ENCODE results near the gene NOB1. TPM values are rescaled to one million over a fixed set of nuclear protein-coding genes. Genes with fewer than 3 reads are reported as not detected.
A peak's percentile ranks its signal among the peaks of the same experiment; 100 is the strongest.
"Not testable (repeated sequence)": the region's sequence is repeated elsewhere in the genome, so short reads cannot be mapped to it uniquely, and the experiment has no call there.

Gene NOB1
- 22.4 TPM for total RNA-seq

DNA sequence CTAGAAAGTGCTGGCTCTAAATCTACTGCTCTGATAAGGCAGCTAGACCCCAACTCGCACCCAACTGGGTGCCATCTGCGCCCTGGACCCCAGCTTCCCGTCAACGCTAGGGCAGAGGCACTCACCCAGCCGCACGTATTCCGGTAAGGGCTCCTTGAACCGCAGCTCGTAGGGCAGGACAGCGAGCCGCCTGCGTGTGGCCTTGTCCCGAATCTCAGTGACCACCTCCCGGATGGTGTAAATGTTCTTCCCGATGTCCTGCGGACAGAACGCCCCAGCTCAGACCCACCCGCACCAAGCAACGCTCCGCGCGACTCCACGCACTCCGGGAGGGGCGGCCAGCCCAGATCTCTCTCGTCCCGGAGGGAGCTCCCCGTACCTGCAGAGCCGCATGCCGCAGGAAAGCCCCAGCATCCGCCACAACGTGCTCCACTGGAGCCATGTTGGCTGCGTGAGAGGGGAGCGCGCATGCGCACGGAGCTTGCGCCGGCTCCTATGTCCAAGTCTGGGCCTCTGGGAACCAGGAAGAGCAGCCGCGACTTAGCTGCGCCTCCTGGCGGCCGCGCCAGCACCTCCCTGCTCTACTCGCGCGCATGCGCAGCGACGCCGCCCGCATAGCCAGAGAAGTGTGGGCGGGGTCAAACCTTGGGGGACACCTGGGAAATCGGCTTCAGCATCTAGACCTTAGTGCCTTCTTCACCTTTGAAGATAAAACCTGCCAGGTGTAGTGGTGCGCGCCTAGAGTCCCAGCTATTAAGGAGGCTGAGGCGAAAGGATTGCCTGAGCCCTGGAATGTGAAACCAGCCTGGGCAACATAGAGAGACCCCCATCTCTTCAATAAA, at the start of gene NOB1:
NOB1 (minus strand) TSS at position 458 of the 842 bp plus-strand sequence; CDS start at position 442, 16 bp downstream.
- no peaks in the 10 kb centered on the region for H3K27me3 ChIP-seq (ENCODE audit: insufficient read depth, low read length)
- H3K9me3 ChIP-seq (ENCODE audit: low read depth, low read length), result no peaks in the 10 kb centered on the region
- H3K4me1 ChIP-seq (ENCODE audit: insufficient read depth, low read length), result peaks cover 21% of the 10 kb centered on the region
- H3K4me3 ChIP-seq (ENCODE audit: low read length), result peak within 1 kb of the TSS; percentile 78

DNA sequence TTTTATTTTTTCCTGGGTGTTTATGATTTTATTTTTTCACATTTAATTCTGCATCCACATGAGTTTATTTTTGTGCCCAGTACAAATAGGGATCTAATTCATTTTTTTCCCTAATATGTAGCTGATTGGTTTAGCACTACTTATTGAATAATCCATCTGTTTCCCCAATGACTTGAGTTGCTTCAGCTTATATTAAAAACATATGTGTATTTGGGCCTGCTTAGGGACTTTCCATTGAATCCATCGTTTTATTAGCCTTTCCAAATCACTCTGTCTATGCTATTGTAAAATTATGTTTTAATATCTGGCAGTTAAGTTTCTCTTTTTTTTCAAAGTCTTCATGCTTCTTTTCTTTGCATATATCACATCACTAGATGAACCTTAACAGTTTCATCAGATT, 49.6 kb upstream of the NOB1 start:
- no peaks in the 10 kb centered on the region for H3K4me1 ChIP-seq (ENCODE audit: insufficient read depth, low read length)
- no peak overlapping the region for H3K4me3 ChIP-seq (ENCODE audit: low read length)
- H3K9me3 ChIP-seq (ENCODE audit: low read depth, low read length), result no peaks in the 10 kb centered on the region
- no peaks in the 10 kb centered on the region for H3K27me3 ChIP-seq (ENCODE audit: insufficient read depth, low read length)

DNA sequence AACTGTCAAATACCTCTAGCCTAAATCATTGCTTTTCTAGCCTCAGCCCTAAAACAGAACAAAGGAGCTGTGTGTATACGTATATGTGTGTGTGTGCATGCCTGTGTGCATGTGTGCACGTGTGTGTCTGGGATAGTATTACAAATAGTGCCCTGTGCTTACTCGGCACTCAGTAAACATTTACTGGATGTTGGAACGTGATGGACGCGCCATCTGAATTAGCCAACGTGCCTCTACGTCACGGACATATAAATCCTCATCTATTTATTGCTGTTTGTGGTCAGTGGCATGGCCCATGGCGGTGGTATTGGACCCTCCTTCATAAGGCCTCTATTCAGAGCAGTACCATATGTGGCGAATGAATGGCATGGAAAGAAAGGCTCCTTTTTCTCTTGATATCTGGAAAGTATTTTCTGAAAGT, 44.9 kb upstream of the NOB1 start:
- Histone ChIP-seq H3K4me3 (ENCODE audit: low read length) (no peak overlapping the region), H3K27me3 (ENCODE audit: insufficient read depth, low read length) (no peaks in the 10 kb centered on the region), H3K4me1 (ENCODE audit: insufficient read depth, low read length) (no peaks in the 10 kb centered on the region), H3K9me3 (ENCODE audit: low read depth, low read length) (no peaks in the 10 kb centered on the region)

DNA sequence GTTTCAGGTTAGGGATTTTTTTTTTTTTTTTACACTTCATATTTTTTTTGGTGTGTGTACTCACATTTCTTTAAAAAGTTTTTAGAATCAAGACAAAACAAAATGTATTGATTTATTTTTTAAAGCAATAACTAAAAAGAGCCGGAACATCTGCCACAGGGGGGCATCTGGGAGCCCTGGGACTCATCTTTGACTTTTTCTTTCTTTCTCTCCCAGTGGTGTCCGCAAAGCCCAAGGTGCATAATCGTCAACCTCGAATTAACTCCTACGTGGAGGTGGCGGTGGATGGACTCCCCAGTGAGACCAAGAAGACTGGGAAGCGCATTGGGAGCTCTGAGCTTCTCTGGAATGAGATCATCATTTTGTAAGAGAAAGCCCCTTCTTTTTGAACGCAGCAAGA, 43.7 kb upstream of the NOB1 start:
- Histone ChIP-seq H3K4me3 (ENCODE audit: low read length) (no peak overlapping the region), H3K27me3 (ENCODE audit: insufficient read depth, low read length) (no peaks in the 10 kb centered on the region), H3K4me1 (ENCODE audit: insufficient read depth, low read length) (no peaks in the 10 kb centered on the region), H3K9me3 (ENCODE audit: low read depth, low read length) (no peaks in the 10 kb centered on the region)

DNA sequence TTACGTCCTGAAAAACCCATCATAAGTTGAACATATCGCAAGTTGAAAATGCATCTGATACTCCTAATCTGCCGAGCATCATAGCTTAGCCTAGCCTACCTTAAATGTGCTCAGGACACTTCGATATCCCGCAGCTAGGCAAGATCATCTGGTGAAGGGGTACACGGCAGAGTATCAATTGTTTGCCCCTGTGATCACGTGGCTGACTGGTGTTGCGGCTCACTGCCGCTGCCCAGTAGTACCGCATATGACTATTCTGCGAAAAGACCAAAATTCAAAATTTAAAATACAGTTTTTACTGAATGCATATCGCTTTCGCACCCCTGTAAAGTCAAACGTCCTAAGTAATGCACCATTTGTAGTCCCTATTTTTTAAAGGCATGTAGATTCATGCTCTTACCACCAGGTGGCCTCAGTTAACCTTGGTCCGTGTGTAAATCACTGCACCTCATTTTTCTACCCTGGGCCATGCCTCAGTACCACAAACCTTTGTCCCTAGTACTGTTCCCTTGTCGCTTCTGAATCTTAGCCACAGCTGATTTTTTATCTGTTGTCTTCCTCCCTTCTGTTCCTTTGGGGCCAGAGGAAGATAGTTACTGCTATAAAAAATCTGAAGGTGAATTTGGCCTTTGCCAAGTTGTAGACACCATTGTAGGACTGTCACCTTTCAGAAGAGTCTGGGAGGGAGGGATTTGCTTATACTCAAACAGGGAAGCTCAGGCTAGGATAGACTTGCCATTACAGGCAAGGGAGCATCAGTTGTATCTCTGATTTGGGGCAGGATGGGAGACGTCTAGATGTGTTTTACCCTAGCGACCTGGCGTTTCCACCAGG, 41.8 kb upstream of the NOB1 start:
- Histone ChIP-seq H3K4me1 (ENCODE audit: insufficient read depth, low read length) (no peaks in the 10 kb centered on the region), H3K4me3 (ENCODE audit: low read length) (no peak overlapping the region), H3K27me3 (ENCODE audit: insufficient read depth, low read length) (no peaks in the 10 kb centered on the region), H3K9me3 (ENCODE audit: low read depth, low read length) (no peaks in the 10 kb centered on the region)

DNA sequence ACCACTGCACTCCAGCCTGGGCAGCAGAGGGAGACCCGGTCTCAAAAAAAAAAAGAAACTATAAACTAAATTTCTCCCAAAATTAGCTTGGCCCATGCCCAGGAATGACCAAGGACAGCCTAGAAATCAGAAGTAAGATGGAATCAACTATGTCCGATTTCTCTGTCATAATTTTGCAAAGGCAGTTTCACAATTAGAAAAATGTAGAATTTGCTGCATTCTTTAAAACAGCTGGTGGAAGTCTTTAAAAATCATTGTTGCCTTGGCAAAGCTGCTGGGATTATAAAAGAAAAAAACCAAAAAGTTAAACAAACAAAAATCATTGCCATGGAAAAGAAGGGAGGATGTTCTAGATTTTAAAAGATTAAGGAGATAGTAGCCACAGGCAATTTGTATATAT, 39.8 kb upstream of the NOB1 start:
- Histone ChIP-seq H3K4me3 (ENCODE audit: low read length) (no peak overlapping the region), H3K27me3 (ENCODE audit: insufficient read depth, low read length) (no peaks in the 10 kb centered on the region), H3K9me3 (ENCODE audit: low read depth, low read length) (no peaks in the 10 kb centered on the region), H3K4me1 (ENCODE audit: insufficient read depth, low read length) (no peaks in the 10 kb centered on the region)

DNA sequence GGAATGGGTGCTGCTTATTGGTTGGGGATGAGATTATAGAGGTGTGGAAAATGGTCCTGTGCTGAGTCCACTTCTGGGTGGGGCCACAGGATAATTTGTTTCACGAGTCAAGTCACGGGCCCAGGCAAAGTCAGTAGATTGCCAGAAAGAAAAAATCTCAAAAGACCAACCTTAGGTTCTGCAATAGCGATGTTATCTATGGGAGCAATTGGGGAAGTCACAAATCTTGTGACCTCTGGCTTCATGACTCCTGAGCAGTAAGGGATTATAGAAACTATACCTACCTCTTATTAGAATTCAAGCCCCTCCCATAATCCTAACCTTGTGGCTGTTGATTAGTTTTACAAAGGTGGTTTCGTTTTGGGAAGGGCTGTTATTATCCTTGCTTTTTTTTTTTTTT, 38.8 kb upstream of the NOB1 start:
- Histone ChIP-seq H3K4me1 (ENCODE audit: insufficient read depth, low read length) (no peaks in the 10 kb centered on the region), H3K27me3 (ENCODE audit: insufficient read depth, low read length) (no peaks in the 10 kb centered on the region), H3K9me3 (ENCODE audit: low read depth, low read length) (no peaks in the 10 kb centered on the region), H3K4me3 (ENCODE audit: low read length) (no peak overlapping the region)

DNA sequence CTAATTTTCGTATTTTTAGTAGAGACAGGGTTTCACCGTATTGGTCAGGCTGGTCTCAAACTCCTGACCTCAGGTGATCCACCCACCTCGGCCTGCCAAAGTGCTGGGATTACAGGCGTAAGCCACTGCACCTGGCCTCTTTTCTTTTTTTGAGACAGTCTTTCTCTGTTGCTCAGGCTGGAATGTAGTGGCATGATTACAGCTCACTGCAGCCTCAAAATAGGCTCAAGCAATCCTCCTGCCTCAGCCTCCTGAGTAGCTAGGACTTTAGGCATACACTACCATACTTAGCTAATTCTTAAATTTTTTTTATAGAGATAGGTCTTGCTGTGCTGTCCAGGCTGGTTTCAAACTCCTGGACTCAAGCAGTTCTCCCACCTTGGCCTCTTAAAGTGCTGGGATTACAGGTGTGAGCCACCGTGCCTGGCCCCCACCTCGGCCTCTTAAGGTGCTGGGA, 36.7 kb upstream of the NOB1 start:
- not testable (repeated sequence) for H3K27me3 ChIP-seq (ENCODE audit: insufficient read depth, low read length); H3K4me3 ChIP-seq (ENCODE audit: low read length); H3K9me3 ChIP-seq (ENCODE audit: low read depth, low read length); H3K4me1 ChIP-seq (ENCODE audit: insufficient read depth, low read length)

DNA sequence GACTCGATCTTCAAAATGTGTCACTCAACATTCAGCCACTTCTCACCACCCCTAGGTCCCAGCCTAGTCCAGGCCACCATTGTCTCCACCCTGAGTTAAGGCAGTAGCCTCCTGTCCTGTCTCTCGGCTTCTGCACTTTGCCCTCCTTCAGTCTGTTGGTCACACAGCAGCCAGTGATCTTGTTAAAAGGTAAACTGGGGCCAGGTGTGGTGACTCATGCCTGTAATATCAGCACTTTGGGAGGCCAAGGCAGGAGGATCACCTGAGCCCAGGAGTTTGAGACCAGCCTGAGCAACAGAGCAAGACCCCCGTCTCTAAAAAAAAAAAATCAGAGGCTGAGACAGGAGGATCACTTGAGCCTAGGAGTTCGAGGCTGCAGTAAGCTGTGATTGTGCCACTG, 33.2 kb upstream of the NOB1 start:
- no peaks in the 10 kb centered on the region for H3K4me1 ChIP-seq (ENCODE audit: insufficient read depth, low read length)
- H3K27me3 ChIP-seq (ENCODE audit: insufficient read depth, low read length), result no peaks in the 10 kb centered on the region
- H3K4me3 ChIP-seq (ENCODE audit: low read length), result no peak overlapping the region
- no peaks in the 10 kb centered on the region for H3K9me3 ChIP-seq (ENCODE audit: low read depth, low read length)

DNA sequence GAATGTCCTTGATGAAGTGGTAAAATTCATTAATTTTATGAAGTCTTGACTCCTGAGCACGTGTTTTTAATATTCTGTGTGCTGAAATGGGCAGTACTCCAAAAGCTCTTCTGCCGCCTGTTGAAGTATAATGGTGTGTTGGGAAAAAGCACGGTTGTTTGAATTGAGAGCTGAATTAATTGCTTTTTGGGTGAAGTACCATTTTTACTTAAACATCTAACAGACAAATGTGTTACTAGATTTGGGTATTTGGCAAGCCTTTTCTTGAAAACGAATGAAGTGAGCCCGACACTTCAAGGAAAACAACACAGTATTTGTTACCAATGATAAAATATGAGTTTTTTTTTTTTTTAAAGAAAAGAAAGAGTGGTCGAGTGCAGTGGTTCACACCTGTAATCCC, 29.9 kb upstream of the NOB1 start:
- Histone ChIP-seq H3K27me3 (ENCODE audit: insufficient read depth, low read length) (no peaks in the 10 kb centered on the region), H3K9me3 (ENCODE audit: low read depth, low read length) (no peaks in the 10 kb centered on the region), H3K4me3 (ENCODE audit: low read length) (no peak overlapping the region), H3K4me1 (ENCODE audit: insufficient read depth, low read length) (peaks cover 6% of the 10 kb centered on the region)

DNA sequence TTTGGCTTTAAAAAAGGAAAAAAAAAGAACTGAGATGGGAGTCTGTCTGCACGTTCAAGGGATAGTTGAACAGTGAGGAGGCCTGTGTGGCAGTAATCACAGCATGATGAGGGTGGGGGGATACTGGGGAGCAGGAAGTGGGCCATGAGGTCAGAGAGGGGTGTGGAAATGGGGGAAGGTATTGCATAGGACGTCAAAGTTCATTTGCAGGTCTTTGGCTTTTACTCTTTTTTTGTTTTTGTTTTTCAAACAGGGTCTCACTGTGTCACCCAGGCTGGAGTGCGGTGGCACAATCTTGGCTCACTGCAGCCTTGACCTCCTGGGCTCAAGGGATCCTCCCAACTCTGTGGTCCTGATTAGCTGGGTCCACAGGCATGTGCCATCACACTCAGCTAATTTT, 26.4 kb upstream of the NOB1 start:
- H3K4me1 ChIP-seq (ENCODE audit: insufficient read depth, low read length), result peaks cover 6% of the 10 kb centered on the region
- H3K4me3 ChIP-seq (ENCODE audit: low read length), result no peak overlapping the region
- no peaks in the 10 kb centered on the region for H3K27me3 ChIP-seq (ENCODE audit: insufficient read depth, low read length)
- peaks cover under 1% of the 10 kb centered on the region for H3K9me3 ChIP-seq (ENCODE audit: low read depth, low read length)

DNA sequence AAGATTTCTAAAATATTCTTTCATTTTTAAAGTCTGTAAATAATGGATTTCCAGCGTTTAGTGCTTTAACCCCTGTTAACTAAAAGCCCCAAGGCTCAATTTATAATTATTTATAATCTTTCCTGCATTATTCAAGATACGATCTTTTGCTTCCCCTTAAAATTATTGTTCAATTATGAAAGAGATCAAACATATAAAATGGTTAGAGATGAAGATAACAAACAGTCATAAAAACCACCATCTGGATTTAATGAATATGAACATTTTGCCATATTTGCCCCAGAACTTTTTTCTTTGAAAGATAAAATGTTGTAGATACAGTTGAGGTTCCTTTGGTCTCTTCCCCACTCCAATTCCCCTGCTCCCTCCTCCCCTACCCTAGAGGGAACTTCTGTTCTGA, 25.0 kb upstream of the NOB1 start:
- Histone ChIP-seq H3K4me3 (ENCODE audit: low read length) (no peak overlapping the region), H3K4me1 (ENCODE audit: insufficient read depth, low read length) (peaks cover 10% of the 10 kb centered on the region), H3K27me3 (ENCODE audit: insufficient read depth, low read length) (no peaks in the 10 kb centered on the region), H3K9me3 (ENCODE audit: low read depth, low read length) (peaks cover 14% of the 10 kb centered on the region)

DNA sequence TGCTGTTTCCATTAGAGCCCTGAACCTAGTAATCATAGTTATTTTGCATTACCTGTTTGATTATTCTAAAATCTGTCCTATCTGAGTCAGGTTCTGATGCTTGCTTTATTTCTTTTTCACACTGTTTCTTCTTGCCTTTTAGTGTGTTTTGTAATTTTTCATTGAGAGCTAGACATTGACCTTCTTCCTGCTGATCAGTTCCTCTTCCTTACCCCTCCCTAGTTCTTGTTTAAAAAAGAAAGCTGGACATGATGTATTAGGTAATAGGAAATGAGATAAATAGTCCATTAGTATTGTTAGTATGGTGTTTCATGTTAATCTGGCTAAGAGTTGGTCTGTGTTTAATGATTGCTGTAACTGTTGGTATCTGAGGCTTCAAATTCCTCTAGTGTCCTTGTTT, 20.8 kb upstream of the NOB1 start:
- H3K27me3 ChIP-seq (ENCODE audit: insufficient read depth, low read length), result no peaks in the 10 kb centered on the region
- no peak overlapping the region for H3K4me3 ChIP-seq (ENCODE audit: low read length)
- H3K9me3 ChIP-seq (ENCODE audit: low read depth, low read length), result peaks cover 14% of the 10 kb centered on the region
- H3K4me1 ChIP-seq (ENCODE audit: insufficient read depth, low read length), result peaks cover 25% of the 10 kb centered on the region

DNA sequence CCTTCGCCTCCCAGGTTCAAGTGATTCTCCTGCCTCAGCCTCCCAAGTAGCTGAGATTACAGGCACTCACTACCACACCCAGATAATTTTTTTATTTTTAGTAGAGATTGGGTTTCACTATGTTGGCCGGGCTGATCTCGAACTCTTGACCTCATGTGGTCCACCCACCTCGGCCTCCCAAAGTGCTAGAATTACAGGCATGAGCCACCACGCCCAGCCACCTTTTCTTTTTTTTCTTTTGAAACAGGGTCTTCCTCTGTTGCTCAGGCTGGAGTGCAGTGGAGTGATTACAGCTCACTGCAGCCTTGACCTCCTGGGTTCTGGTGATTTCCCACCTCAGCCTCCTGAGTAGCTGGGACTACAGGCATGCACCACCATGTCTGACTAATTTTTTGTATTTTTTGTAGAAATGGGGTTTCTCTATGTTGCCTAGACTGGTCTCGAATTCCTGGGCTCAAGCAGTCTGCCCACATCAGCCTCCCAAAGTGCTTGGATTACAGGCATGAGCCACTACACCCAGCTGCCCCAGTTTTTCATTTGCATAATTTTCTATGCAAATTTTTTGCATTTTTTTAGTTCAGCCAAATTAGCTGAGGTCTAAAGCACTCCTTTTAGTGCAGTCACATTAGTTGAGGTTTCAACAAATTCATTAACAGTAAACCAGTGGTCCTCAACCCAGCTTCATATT, 18.7 kb upstream of the NOB1 start:
- Histone ChIP-seq H3K27me3 (ENCODE audit: insufficient read depth, low read length) (no peaks in the 10 kb centered on the region), H3K4me3 (ENCODE audit: low read length) (no peak overlapping the region), H3K4me1 (ENCODE audit: insufficient read depth, low read length) (peaks cover 26% of the 10 kb centered on the region), H3K9me3 (ENCODE audit: low read depth, low read length) (peaks cover 14% of the 10 kb centered on the region)

DNA sequence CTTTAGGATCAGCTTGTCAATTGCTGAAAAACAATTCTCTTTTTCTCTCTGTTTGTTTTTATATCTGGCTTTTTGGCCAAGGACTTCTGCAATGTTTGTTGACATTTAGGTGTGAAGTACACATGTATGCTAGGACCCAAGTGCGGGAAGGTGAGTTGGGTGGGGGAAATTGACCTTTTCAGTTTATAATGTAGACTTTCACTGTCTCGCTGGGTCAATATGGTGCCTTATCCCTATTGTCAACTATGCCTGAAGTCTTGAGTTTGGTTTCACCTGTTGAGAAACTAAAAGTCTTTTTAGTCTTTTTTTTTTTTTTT, 16.9 kb upstream of the NOB1 start:
- H3K4me3 ChIP-seq (ENCODE audit: low read length), result no peak overlapping the region
- H3K4me1 ChIP-seq (ENCODE audit: insufficient read depth, low read length), result peaks cover 26% of the 10 kb centered on the region
- H3K9me3 ChIP-seq (ENCODE audit: low read depth, low read length), result peaks cover 14% of the 10 kb centered on the region
- no peaks in the 10 kb centered on the region for H3K27me3 ChIP-seq (ENCODE audit: insufficient read depth, low read length)

Measured in mononuclear cell (primary cell).